ENCODE measurements around the gene NDOR1. TPM values are rescaled to one million over a fixed set of nuclear protein-coding genes. Genes with fewer than 3 reads are reported as not detected.

Gene NDOR1
- total RNA-seq, 1 experiment from 2014 or later, result 27.7 TPM

GRCh38 chr9:137180491-137180890, 25.0 kb upstream of the NDOR1 start:
- POLR2A ChIA-PET (ENCODE audit: unreplicated experiment), result no interaction called here
- H3K27ac ChIP-seq, result no peak overlapping the region
- H3K9me2 ChIP-seq (ENCODE audit: insufficient read depth), result no peaks in the 10 kb centered on the region
- no peak overlapping the region for H2AFZ ChIP-seq
- CTCF ChIA-PET, result no interaction called here
- no peak for DNase-seq
- H3K36me3 ChIP-seq (ENCODE audit: low read depth), result no peaks in the 10 kb centered on the region
- H3K27me3 ChIP-seq (ENCODE audit: insufficient read depth, low read depth), result no peaks in the 10 kb centered on the region
- no peaks in the 10 kb centered on the region for H3K79me2 ChIP-seq (ENCODE audit: low read depth)
- H3K4me2 ChIP-seq, result no peak overlapping the region
- intact Hi-C loops (cut with micrococcal nuclease; ENCODE audit: unreplicated experiment), result no loop called here
- H3F3A ChIP-seq (ENCODE audit: insufficient read depth, low read depth), result peaks cover 15% of the 10 kb centered on the region; the same call in 1 of the 2 replicates
- TF ChIP-seq EZH2 (IDR thresholded peaks at IDR 0.05; ENCODE audit: low read depth) (no peak), CTCF (conservative IDR thresholded peaks at IDR 0.05) (no peak)
- no TSS peak for BruUV-seq (replicated peaks)
- H3K4me1 ChIP-seq (replicated peaks; ENCODE audit: insufficient read depth), result no peaks in the 10 kb centered on the region
- H3K4me3 ChIP-seq, result no peak overlapping the region
- H4K20me1 ChIP-seq (ENCODE audit: insufficient read depth), result no peaks in the 10 kb centered on the region
- H3K9me3 ChIP-seq (ENCODE audit: insufficient read depth, low read depth), result no peaks in the 10 kb centered on the region

GRCh38 chr9:137181680-137182079, 23.8 kb upstream of the NDOR1 start:
- BruUV-seq (replicated peaks), result no TSS peak
- POLR2A ChIA-PET (ENCODE audit: unreplicated experiment), result no interaction called here

GRCh38 chr9:137182836-137183235, 22.7 kb upstream of the NDOR1 start:
- Histone ChIP-seq H3K79me2 (ENCODE audit: low read depth) (peaks cover 17% of the 10 kb centered on the region), H3K9me3 (ENCODE audit: insufficient read depth, low read depth) (no peaks in the 10 kb centered on the region), H3K9me2 (ENCODE audit: insufficient read depth) (no peaks in the 10 kb centered on the region), H4K20me1 (ENCODE audit: insufficient read depth) (no peaks in the 10 kb centered on the region), H3K4me2 (no peak overlapping the region), H3K27me3 (ENCODE audit: insufficient read depth, low read depth) (no peaks in the 10 kb centered on the region), H2AFZ (no peak overlapping the region), H3F3A (ENCODE audit: insufficient read depth, low read depth) (peaks cover 1% of the 10 kb centered on the region; the same call in 1 of the 2 replicates), H3K36me3 (ENCODE audit: low read depth) (no peaks in the 10 kb centered on the region), H3K4me1 (replicated peaks; ENCODE audit: insufficient read depth) (peaks cover 14% of the 10 kb centered on the region), H3K27ac (no peak overlapping the region), H3K4me3 (no peak overlapping the region)
- POLR2A ChIA-PET (ENCODE audit: unreplicated experiment), result no interaction called here
- intact Hi-C loops (cut with micrococcal nuclease; ENCODE audit: unreplicated experiment), result no loop called here
- CTCF ChIA-PET, result no interaction called here
- BruUV-seq (replicated peaks), result no TSS peak
- DNase-seq, result no peak
- TF ChIP-seq EZH2 (IDR thresholded peaks at IDR 0.05; ENCODE audit: low read depth), result no peak
- no peak for TF ChIP-seq CTCF (conservative IDR thresholded peaks at IDR 0.05)

More at GRCh38 chr9:137181680-137182079, 23.8 kb upstream of the NDOR1 start:
- Histone ChIP-seq H3K9me2 (ENCODE audit: insufficient read depth) (no peaks in the 10 kb centered on the region), H2AFZ (no peak overlapping the region), H3K27me3 (ENCODE audit: insufficient read depth, low read depth) (no peaks in the 10 kb centered on the region), H3K27ac (no peak overlapping the region), H3K4me2 (no peak overlapping the region), H3K36me3 (ENCODE audit: low read depth) (no peaks in the 10 kb centered on the region), H4K20me1 (ENCODE audit: insufficient read depth) (no peaks in the 10 kb centered on the region), H3K79me2 (ENCODE audit: low read depth) (peaks cover 5% of the 10 kb centered on the region; the same call in 1 of the 2 replicates), H3K9me3 (ENCODE audit: insufficient read depth, low read depth) (no peaks in the 10 kb centered on the region), H3K4me1 (replicated peaks; ENCODE audit: insufficient read depth) (peaks cover 4% of the 10 kb centered on the region; the same call in 1 of the 2 replicates), H3K4me3 (no peak overlapping the region), H3F3A (ENCODE audit: insufficient read depth, low read depth) (peaks cover 11% of the 10 kb centered on the region; the same call in 1 of the 2 replicates)
- no peak for DNase-seq
- TF ChIP-seq CTCF (conservative IDR thresholded peaks at IDR 0.05) (no peak), EZH2 (IDR thresholded peaks at IDR 0.05; ENCODE audit: low read depth) (no peak)
- intact Hi-C loops (cut with micrococcal nuclease; ENCODE audit: unreplicated experiment), result no loop called here
- CTCF ChIA-PET, result no interaction called here
